Measurements from ENCODE around the gene DAB2.
"Not testable (repeated sequence)": the region's sequence is repeated elsewhere in the genome, so short reads cannot be mapped to it uniquely, and the experiment has no call there.

Gene DAB2

GRCh38 chr5:39422728-39423285 is 2.0 kb downstream of the DAB2 start:
- no peak for DNase-seq (ENCODE audit: low read depth in 1 of 2, low spot score in 1 of 2)

GRCh38 chr5:39422036-39422606 is 2.7 kb downstream of the DAB2 start:
- no peak for DNase-seq (ENCODE audit: low read depth in 1 of 2, low spot score in 1 of 2)

DNA sequence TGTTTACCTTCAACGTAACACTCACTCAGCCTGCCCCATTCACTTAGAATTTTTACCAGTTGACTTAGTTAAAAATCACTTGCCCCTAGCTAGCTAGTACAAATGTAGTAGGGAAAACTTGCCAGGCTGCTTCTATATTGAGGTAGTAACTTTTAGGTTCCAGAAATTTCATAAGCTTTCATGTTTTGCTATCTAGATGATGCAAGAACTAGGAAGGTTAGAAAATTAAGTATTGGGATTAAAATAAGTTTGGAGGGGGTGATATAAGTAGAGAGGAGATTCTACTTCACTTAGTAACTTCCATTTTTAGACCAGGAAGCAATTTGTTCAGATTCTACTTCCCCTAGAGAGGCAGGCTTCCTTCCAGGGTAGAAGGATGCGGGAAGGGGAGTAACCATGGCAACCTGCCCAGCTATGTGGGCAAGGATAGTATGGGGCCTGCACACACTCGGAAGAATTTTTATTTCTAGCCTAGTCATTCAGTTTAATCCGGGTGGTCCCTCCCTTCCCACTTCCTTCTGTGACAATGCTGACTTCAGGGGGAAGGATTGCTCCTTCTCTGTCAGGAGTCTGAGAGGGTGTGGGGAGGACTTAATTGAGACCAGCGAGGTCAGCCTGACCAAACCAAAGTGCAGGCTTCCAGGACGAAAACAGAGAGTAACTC is 4.2 kb downstream of the DAB2 start:
- DNase-seq (ENCODE audit: low read depth in 1 of 2, low spot score in 1 of 2): no peak

DNA sequence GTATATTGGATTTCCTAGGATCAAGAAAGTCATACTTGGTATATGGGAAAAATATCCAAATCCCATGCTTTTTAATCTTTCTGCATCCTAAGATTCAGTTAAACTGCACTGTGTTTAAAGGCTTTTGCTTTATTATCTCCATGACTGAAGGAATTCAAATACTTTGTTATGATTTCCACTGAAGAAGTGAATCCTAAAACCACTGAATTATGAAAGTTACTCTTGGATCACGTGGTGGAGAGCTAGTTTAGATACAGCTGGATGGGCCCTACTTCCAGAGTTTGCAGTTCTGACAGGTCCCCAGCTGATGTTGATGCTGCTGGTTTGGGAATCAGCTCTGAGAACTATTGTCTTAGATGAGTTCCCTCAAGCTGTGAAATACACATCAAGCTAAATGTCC is 5.0 kb downstream of the DAB2 start:
- no peak for DNase-seq (ENCODE audit: low read depth in 1 of 2, low spot score in 1 of 2)

DNA sequence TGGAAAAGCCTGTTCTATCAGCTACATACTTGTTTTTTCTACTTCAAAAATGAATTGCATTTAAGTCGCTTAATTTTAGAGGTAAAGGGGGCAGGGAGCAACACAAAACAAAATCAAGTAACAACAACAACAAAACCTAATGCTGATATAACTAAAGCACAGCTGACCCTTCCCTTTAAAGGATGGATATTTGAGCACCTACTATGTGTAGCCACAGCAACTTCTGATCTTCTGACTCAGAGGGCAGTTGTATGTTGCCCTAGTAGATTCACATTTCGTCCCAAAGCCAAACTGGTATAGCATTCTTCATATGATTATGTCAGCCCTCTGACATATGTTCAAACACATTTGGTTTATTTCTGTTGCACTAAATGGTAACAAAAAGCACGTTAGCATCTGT is 6.8 kb downstream of the DAB2 start:
- no peak for DNase-seq (ENCODE audit: low read depth in 1 of 2, low spot score in 1 of 2)

GRCh38 chr5:39415201-39415600 is 9.6 kb downstream of the DAB2 start:
- no peak for DNase-seq (ENCODE audit: low read depth in 1 of 2, low spot score in 1 of 2)

DNA sequence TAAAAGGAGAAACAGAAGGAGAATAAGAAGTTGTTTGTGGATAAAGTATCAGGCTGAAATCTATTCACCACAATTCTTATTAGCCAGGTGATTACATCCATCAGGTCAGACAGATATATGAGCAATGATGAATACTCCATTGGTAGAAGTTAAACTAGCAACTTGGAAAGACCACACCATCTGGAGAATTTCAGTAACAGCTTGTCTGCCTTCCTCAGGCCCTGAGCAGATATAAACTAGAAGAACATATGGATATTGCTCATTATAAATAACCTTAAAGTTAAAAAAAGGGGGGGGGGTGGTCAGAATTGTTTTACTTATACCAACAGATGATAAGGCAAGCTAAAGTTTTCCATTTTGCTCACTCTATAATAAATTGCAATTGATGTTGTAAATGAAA is 10.4 kb downstream of the DAB2 start:
- no peak for DNase-seq (ENCODE audit: low read depth in 1 of 2, low spot score in 1 of 2)

DNA sequence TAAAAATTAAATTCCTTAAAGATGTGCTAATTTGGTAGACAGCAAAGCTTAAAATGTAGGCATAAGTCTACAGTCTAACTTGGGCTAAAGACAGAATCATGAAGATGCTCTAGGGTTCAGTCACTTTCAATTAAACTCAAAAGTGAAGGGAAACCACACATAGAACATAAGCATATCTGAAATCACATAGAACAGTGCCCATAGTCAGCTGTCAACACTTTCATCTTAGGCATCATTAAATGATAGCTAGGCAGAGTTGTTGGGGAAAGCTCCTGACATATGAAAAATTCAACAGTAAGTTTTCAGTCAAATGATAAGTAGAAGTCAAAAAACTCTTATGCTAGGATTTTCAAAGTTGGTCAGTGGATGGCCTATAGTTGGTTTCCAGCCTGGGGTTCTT is 11.0 kb downstream of the DAB2 start:
- DNase-seq (ENCODE audit: low read depth in 1 of 2, low spot score in 1 of 2): no peak

DNA sequence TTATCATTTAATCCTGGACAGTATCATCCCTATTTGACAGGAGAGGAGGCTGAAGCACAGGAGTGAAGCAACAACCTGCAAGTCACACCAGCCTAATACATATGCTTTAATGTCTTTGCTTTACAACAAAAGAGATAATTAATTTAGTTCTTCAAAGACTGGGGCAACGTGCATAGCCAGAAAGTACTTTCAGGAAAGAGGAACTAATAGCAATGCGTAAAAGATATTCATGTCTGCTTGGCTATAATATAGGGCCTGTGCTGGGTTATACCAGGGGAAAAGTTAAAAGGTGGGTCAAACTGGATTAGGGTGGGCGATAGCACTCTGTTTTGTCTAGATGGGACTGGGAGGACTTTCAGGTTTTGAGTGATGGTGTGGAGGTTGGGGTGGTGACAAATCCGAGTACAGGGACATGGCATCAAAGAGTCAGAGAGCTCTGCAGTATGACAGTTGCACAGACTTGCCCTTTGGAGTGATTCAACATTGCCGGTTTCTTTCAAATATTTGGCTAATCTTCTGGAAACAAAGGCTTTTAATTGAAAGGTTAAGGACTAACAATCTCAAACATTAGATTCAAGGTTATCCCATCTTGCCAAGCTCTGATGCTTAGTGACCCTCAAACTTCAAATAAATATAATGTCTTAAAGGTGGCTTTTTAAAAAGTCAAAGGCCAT is 11.9 kb downstream of the DAB2 start:
- no peak for DNase-seq (ENCODE audit: low read depth in 1 of 2, low spot score in 1 of 2)

DNA sequence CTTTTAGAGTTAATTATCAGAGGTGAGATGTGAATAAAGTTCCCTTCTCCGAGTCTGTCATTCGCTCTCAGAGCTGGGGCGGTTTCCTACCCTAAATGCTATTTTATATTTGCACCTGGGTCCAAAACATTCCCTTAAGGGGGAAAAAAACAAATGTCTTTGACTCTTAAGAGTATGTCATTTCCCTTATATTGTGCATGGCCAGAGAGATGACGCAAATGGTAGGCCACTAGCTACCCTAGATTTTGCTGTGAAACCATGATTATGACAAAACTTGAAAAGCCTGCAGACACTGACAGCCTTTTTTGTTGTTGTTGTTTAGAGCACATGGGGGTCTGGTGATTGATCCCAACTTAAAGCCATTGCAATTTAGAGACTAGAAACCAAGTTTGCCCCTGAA is 12.8 kb downstream of the DAB2 start:
- no peak for DNase-seq (ENCODE audit: low read depth in 1 of 2, low spot score in 1 of 2)

- no peak for DNase-seq (ENCODE audit: low read depth in 1 of 2, low spot score in 1 of 2)
Observed at GRCh38 chr5:39411061-39411460, 13.7 kb downstream of the DAB2 start.

DNA sequence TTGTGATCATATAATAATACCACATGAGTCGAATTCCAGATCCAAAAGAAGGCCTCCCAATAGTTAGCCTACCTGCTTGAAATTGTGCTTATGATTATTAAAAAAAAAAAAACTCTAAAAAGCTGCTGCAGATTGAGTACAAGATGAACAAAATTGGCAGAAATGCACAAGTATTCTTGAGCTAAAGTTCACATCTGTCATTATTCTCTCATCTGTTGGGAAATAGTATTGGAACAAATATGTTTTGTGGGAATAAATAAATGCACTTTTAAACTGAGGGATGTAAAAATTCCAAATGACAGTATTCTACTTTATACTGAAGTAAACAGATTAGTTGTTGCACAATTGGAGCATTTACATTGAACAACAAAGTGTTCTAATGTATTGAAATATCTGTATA is 15.7 kb downstream of the DAB2 start:
- DNase-seq (ENCODE audit: low read depth in 1 of 2, low spot score in 1 of 2): no peak

DNA sequence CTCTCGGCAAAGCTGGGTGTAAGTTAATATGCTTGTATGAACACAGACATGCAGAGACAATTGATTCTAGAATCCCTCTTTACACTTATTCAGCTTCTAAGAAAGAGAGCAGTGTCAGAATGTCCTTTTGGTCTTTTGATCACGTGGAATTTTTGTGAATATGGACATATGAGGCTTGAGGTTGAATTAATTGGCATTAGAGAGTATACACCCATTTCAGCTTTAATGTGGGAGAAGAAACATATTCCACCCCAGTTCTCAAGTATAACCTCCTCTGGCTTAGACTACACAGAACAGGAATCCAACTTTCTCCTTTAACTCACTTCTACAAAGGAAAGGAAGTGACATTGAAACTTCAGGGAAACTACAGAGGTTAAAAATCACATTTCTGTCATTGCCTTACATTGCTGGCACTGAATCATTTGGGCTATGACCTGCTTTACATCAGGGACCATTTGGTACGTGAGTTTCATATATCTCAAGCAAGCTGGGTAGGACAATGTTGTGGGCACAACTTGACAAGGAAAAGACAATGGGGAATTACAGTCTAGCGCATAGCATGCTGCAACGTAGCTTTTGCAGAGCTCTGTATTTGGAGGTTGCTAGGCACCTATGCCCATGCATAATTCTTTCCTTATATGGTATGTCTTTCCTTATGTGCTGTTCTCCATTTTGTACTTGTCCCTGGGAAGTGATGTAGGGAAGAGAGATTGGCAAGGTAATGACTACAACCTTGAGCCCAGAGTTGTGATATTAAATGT is 19.5 kb downstream of the DAB2 start:
- DNase-seq (ENCODE audit: low read depth in 1 of 2, low spot score in 1 of 2): no peak

GRCh38 chr5:39403761-39404160 is 21.0 kb downstream of the DAB2 start:
- not testable (repeated sequence) for DNase-seq (ENCODE audit: low read depth in 1 of 2, low spot score in 1 of 2)

DNA sequence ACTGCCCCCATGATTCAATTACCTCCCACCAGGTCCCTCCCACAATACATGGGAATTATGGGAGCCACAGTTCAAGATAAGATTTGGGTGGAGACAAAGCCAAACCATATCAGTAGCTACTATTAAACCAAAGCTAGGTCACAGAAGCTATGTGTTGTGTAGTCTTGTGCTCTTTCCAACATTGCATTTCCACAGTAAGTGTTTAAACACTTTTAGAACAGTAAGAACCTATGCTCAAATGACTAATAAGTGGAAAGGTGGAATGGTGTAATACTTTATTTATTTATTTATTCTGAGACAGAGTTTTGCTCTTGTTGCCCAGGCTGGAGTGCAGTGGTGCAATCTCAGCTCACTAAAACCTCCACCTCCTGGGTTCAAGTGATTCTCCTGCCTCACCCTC is 22.6 kb downstream of the DAB2 start:
- not testable (repeated sequence) for DNase-seq (ENCODE audit: low read depth in 1 of 2, low spot score in 1 of 2)

DNA sequence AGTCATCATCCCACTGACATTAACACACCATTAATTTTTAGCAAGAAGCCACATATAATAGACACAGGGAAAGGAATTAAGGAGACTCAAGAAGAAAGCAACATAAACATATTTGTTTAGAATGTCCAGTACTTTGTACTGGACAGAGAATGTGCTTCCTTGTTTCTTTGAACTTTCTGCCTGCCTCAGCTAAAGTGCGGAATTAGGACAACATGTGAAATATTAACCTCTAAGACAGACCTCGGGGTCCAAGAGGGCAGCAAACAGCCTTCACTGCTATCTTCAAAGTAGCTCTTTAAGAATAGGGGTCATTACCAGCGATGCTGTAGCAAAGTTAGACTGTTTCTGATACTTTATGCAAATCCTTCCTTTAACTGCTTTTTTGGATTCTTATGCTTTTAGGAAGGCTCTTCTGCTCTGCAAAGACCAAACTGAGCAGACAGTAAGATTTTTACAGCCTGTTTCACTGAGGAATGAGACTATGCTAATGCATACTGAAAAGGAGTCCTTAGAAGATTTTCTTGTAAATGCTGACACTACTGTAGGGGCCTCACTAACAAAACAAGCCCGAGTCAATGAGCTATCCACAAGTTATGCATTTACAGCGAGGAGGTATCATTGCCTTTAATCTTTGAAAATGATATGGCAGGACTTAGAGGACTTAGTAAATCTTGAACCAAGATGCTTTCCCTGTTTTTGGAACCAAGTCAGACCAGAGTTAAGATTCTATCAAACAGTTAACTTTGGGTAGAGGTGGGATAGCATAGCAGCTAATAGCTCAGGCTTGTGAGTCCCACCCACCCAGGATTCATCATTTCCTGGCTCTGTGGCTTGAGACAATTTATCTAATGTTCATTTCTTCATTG is 23.8 kb downstream of the DAB2 start:
- no peak for DNase-seq (ENCODE audit: low read depth in 1 of 2, low spot score in 1 of 2)

DNA sequence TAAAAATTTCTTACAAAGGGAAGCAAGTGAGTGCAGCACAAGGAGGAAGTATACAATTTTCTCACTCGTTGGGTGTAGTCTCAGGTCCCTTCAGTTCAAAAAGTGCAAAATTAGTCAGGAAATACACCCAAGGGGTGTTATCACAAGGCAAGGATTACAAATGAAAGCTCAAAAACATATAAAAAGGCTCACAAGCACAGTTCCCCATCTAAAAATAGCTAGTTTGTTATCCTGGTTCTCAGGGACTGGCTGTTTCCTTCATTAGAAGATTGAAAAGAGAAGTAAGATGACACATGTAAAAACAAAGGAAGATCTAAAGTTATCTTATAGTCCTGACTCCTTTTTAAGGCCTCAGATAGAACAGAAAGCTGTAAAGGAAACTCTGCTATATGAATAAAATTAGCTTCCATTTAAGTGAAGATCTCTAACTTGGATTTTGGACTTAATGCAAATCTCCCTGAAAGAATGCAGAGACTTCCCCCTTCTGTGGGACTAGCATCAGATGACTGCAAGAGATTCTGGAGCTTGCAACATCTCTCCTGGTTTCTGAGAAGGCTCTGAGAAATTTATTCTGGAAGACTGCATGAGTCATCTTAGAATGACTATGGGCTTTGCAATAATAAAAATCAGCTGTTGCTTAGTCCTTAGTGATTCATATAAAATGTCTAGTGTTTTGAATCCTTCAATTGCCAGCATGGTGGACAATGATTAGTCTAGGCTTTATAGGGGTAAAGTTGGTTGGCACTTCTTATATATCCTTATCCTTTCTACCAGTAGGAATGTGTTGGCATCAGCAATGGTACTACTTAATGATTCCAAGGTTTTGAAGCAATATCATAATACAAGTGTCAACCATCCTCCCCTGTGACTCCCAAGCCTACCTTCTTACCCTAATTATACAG is 25.4 kb downstream of the DAB2 start:
- no peak for DNase-seq (ENCODE audit: low read depth in 1 of 2, low spot score in 1 of 2)

- no peak for DNase-seq (ENCODE audit: low read depth in 1 of 2, low spot score in 1 of 2)
Observed at GRCh38 chr5:39396843-39397242, 27.9 kb downstream of the DAB2 start.

GRCh38 chr5:39395521-39395920 is 29.3 kb downstream of the DAB2 start:
- no peak for DNase-seq (ENCODE audit: low read depth in 1 of 2, low spot score in 1 of 2)

DNA sequence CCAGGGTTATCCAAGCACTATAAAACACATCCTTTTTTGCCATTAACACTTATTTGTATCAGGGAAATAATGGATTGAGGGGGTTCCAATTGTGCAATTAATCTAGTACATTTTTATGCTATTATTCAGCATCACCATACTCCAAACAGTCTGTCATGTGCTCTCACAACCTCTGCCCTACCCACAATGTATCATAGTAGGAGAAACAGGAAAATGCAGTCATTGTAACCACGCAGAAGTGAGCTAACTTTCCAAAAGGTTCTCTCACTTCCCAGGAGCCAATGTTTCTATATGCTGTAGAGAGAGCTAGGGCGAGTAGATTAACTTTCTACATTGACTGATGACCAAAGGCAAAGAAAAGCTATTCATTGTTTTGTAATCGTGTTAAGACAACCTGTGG is 29.8 kb downstream of the DAB2 start:
- no peak for DNase-seq (ENCODE audit: low read depth in 1 of 2, low spot score in 1 of 2)
